Fibroblast of mammary gland (primary cell): ENCODE measurements around the gene PRIMA1.

Experiments used
- DNase-seq: peaks from one replicate; pipeline ENCODE4 v3.0.0-alpha.2; 2010; ENCODE audit warnings: low read depth
- H3K4me3 ChIP-seq: 2 replicates; pipeline ENCODE4 v1.5.1; 2011; ENCODE audit warnings: low read depth, mild to moderate bottlenecking, low read length, moderate library complexity; ENCODE audit not compliant: control insufficient read depth
- TF ChIP-seq, protein P1 (sequence below): conservative IDR thresholded peaks from 2 replicates; pipeline ENCODE4 v1.5.1; 2011; ENCODE audit warnings: low read depth, low read length, inconsistent platforms; ENCODE audit not compliant: control insufficient read depth, insufficient read depth

Gene PRIMA1, protein sequence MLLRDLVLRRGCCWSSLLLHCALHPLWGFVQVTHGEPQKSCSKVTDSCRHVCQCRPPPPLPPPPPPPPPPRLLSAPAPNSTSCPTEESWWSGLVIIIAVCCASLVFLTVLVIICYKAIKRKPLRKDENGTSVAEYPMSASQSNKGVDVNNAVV

DNA sequence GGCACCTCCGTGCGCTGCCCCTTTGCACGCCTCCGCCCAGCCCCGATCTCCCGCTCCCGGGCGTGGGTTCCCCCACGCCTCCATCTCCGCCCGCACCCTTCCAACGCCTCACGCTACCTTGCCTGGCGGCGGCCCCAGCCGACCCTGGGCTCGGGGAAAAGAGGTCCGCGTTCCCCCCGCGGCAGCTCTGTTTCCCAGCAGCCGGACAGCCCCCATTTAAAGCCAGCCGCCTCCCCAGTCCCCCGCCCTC lies at the start of gene PRIMA1:
Gene PRIMA1 (minus strand): TSS at position 193 of the 250 bp plus-strand sequence. CDS start 767 bp downstream, outside the sequence.
- TF ChIP-seq, protein P1, sequence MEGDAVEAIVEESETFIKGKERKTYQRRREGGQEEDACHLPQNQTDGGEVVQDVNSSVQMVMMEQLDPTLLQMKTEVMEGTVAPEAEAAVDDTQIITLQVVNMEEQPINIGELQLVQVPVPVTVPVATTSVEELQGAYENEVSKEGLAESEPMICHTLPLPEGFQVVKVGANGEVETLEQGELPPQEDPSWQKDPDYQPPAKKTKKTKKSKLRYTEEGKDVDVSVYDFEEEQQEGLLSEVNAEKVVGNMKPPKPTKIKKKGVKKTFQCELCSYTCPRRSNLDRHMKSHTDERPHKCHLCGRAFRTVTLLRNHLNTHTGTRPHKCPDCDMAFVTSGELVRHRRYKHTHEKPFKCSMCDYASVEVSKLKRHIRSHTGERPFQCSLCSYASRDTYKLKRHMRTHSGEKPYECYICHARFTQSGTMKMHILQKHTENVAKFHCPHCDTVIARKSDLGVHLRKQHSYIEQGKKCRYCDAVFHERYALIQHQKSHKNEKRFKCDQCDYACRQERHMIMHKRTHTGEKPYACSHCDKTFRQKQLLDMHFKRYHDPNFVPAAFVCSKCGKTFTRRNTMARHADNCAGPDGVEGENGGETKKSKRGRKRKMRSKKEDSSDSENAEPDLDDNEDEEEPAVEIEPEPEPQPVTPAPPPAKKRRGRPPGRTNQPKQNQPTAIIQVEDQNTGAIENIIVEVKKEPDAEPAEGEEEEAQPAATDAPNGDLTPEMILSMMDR = no peak
- H3K4me3 ChIP-seq = no peak within 1 kb of the TSS
- no peak for DNase-seq

DNA sequence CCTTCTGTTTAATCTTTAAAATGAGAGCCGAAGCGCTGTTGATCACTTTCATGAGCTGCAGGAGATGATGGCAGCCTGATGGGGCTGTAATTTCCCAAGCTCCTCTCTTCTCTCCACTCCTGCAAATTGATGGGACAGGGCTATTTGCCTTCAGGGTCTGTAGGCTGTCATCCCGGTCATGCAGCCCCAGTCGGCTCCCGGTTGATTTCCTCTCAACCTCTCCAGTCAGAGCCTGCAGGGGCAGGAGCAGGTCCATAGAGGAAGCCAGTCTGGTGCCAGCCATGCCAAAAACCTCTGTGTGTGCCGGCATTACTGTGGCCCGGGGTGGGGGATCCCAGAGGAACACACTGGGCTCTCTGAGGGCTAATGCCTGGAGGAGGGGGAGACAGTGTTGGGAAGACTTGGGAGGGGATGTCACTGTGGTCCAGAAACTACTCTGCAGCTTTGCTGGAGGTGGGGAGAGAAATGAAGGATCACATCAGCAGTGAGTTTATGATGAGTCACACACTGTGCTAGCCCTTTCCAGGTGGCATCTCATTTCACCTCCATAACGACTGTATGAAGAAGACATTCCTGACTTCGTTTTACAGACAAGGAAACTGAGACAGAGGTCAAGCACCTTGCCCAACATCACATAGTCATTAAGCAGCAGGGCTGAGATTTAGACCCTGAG lies 46.5 kb upstream of the PRIMA1 start:
- no peak for DNase-seq
- H3K4me3 ChIP-seq = no peak overlapping the region
- TF ChIP-seq, protein P1 = no peak

DNA sequence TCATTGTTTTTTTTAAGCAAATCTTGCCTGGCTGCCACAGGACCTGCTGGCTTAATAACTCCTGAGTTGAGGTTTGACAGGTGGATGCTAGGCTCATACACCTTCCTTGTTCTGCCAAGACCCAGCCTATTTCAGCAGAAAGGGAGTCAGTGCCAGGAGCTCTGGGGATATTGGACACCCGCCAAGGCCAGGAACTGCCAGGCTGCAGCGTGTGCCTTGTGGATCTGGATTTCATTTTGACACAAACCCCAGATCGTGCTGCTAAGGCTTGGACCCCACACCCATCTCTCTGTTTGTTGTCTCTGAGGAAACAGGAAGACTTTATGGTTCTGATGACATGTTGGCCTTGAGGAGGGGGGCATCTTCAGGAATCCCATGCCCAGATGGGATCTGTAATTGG lies 44.4 kb upstream of the PRIMA1 start:
- TF ChIP-seq, protein P1 = no peak
- no peak for DNase-seq
- H3K4me3 ChIP-seq = no peak overlapping the region

DNA sequence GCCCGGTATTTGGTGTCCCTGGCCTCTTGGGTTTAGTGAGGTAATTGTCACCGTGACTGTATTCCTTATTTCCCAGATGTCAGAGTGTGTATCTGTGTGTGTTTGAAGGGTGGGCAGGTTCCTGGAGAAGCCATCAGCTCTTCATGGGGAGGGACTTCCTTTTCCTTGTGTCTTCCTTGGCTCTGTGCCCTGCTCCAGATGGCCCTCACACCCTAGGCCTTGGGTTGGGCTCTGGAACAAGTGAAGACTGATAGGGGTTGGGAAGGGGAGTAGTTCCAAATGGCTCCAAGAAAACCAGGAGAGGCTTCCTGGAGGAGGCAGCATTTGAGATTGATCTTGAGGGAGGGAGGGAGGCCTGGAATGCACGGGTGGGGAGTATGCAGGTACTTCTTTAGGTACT lies 43.8 kb upstream of the PRIMA1 start:
- no peak for DNase-seq
- TF ChIP-seq, protein P1 = no peak
- H3K4me3 ChIP-seq = no peak overlapping the region

DNA sequence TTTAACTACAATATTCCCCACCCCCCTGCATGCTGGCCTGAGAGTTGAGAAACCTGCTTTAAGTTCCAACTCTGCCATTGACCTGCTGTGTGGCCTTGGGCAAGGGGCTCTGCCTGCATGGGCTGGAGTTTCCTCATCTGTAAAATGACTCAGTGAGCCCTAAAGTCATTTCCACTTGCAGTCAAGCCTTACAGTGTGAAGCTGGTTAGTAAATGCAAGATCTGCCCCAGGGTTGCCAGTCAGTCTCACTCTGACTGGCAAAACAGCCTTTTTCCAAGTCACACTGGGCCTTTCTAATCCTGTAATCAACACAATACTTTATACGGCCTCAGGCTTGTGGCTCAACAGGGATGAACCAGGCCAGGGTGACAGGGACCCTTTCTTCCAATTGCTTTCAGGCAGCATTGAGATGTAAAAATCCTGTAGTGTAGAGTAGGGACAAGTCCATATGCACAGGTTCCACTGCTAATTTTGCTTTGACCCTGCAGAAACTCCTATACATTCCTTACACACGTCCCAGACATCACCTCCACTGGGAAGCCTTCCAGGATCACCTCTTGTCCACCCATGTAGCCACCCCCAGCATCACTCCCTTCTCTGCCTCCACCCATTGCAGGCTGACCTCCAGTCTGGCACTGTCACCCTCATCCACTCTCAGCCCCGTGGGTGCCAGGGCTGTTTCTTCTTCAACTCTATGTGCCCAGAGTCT lies 42.6 kb upstream of the PRIMA1 start:
- H3K4me3 ChIP-seq = no peak overlapping the region
- TF ChIP-seq, protein P1 = no peak
- no peak for DNase-seq

DNA sequence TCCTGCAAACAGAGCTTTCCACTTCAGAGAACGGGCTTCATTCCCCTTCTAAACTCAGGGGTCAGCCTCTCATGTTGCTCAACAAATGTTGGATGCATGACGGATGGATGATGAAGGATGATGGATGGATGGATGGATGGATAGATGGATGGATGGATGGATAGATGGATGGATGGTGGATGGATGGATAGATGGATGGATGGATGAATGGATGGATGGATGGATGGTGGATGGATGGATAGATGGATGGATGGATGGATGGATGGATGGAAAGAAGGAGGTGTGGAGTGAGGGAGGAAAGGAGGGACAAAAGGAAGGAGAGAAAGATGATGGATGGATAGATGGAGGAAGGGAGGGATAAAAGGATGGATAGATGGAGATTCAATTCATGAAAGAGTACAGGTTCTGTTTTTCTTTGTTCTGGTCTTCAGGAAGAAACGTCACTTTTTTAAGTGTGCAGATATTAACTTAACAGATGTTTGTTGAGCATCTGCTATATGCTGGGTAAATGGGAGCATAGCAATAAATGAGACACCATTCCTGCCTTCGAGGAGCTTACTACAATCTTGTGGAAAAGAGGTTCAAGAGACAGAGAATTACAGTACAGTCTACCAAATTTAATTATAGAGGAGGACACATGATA lies 41.7 kb upstream of the PRIMA1 start:
- DNase-seq = no peak
- H3K4me3 ChIP-seq = no peak overlapping the region
- TF ChIP-seq, protein P1 = no peak
